Mucosa of descending colon (tissue), 3 donors: ENCODE measurements around the gene CA6. TPM values are rescaled to one million over a fixed set of nuclear protein-coding genes. Genes with fewer than 3 reads are reported as not detected.
"Not testable (repeated sequence)": the region's sequence is repeated elsewhere in the genome, so short reads cannot be mapped to it uniquely, and the experiment has no call there.

Experiments
- ATAC-seq: fragments of 200-7000 bp; cut with Tn5 transposase; one replicate; pipeline ENCODE4 v1.9.1; 2020; ENCODE audit warnings: mild to moderate bottlenecking, moderate library complexity
- DNase-seq, 3 donors: peaks; one replicate each; pipeline ENCODE4 v3.0.0-alpha.2; 2020
- H3K36me3 ChIP-seq: fragments of 200-600 bp; one replicate; pipeline ENCODE4 v1.8.0; 2021; ENCODE audit warnings: low read depth, mild to moderate bottlenecking
- H3K4me1 ChIP-seq: fragments of 200-600 bp; one replicate; pipeline ENCODE4 v1.8.0; 2021; ENCODE audit warnings: low read depth, mild to moderate bottlenecking
- H3K4me3 ChIP-seq: fragments of 200-600 bp; one replicate; pipeline ENCODE4 v1.8.0; 2021; ENCODE audit warnings: mild to moderate bottlenecking
- H3K9me3 ChIP-seq: fragments of 200-600 bp; one replicate; pipeline ENCODE4 v1.8.0; 2021; ENCODE audit warnings: mild to moderate bottlenecking
- CTCF ChIP-seq: fragments of 200-600 bp; IDR thresholded peaks from one replicate; pipeline ENCODE4 v1.8.0; 2022; ENCODE audit warnings: antibody characterized with exemption, mild to moderate bottlenecking
- intact Hi-C, 2 donors: fragments of 100-400 bp; cut with DNase I in 1 of 2; cut with micrococcal nuclease in 1 of 2; formaldehyde crosslinking; loops; one replicate each; pipeline versions ENCODE4 v1.11.0 to v1.11.1; 2022; cut with DNase I, micrococcal nuclease
- long read RNA-seq, 2 donors: library from polyadenylated mRNA; unstranded; transcript quantifications; one replicate each; pipeline ENCODE4 v2.0.0, GENCODE V29; 2019 to 2021
- total RNA-seq, 3 donors: library from RNA; stranded (reverse); fragmentation: NEBNext Ultra II Directional in 2 of 3; extraction: Animal tissue kit (Norgen Biotek cat#: 25700) in 2 of 3; gene quantifications; one replicate each; pipeline versions ENCODE4 v1.2.1 to v1.2.4, GENCODE V29; 2021 to 2023
- donor health status: DM: no; HTN: no; CAD: no; lungs with moderate emphysema.
- donor health status: DM: no; HTN: no; CAD: no.
- donor health status: DM: no; HTN: yes; CAD: no.

Gene CA6
- not detected for total RNA-seq
- long read RNA-seq, donor 1 = 0 reads
- long read RNA-seq, donor 2 = 0 reads

GRCh38 chr1:8945568-8945967 lies at the start of gene CA6:
TSS of gene CA6 (plus strand) at chr1:8945868. CDS start at chr1:8945887, 19 bp downstream.
- DNase-seq = no peak
- intact Hi-C loops = no loop called here
- H3K4me3 ChIP-seq = no peak within 1 kb of the TSS
- no peaks in the 10 kb centered on the region for H3K4me1 ChIP-seq
- TF ChIP-seq CTCF = no peak
- H3K36me3 ChIP-seq = no peaks in the 10 kb centered on the region
- no peaks in the 10 kb centered on the region for H3K9me3 ChIP-seq
- ATAC-seq = no peak

DNA sequence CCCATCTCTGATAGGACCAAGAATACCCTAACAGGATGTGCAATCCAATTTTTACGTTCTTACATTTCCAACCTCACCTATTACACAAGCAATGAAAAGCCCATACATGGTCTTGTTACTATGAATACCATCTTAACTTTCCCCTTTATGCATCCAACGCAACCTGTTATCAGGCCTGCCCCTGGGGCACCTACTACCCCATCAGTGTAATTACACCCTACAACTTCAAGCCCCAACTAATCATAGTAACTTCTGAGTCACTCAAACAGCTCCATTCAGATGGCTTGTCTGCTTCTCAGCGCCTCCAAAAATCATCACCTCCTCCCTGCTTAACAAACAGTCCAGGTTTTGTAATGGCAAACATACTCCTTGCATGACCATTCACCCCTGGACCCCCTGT lies 48.9 kb upstream of the CA6 start:
- H3K4me3 ChIP-seq, H3K36me3 ChIP-seq, ATAC-seq, intact Hi-C loops, H3K9me3 ChIP-seq, DNase-seq, H3K4me1 ChIP-seq: not testable (repeated sequence)

DNA sequence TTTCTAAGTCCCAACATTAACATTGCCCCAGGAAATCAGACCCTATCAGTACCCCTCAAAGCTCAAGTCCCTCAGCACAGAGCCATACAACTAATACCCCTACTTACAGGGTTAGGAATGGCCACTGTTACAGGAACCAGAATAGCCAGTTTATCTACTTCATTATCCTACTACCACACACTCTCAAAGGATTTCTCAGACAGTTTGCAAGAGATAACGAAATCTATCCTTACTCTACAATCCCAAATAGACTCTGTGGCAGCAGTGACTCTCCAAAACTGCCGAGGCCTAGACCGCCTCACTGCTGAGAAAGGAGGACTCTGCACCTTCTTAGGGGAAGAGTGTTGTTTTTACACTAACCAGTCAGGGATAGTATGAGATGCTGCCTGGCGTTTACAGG lies 48.2 kb upstream of the CA6 start:
- intact Hi-C loops, H3K36me3 ChIP-seq, H3K4me1 ChIP-seq, ATAC-seq, H3K9me3 ChIP-seq, DNase-seq, H3K4me3 ChIP-seq: not testable (repeated sequence)

DNA sequence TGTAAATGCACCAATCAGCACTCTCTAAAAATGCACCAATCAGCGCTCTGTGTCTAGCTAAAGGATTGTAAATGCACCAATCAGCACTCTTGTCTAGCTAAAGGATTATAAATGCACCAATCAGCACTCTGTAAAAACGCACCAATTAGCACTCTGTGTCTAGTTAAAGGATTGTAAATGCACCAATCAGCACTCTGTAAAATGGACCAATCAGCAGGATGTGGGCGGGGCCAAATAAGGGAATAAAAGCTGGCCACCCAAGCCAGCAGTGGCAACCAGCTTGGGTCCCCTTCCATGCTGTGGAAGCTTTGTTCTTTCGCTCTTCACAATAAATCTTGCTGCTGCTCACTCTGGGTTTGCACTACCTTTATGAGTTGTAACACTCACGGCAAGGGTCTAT lies 47.2 kb upstream of the CA6 start:
- intact Hi-C loops, H3K36me3 ChIP-seq, ATAC-seq, H3K9me3 ChIP-seq, H3K4me3 ChIP-seq, DNase-seq, H3K4me1 ChIP-seq: not testable (repeated sequence)

DNA sequence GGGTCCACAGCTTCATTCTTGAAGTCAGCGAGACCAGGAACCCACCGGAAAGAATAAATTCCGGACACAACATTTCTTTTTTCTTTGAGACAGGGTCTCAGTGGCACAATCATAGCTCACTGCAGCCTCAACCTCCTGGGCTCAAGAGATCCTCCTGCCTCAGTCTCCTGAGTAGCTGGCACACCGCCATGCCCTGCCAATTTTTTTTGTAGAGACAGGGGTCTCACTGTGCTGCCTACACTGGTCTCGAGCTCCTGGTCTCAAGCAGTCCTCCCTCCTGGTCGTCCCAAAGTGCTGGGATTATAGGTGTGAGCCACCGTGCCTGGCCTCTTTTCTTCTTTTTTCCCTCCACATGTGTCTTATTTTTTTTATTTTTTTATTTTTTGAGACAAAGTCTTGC lies 46.6 kb upstream of the CA6 start:
- H3K4me1 ChIP-seq = no peaks in the 10 kb centered on the region
- H3K9me3 ChIP-seq = no peaks in the 10 kb centered on the region
- intact Hi-C loops = no loop called here
- TF ChIP-seq CTCF = no peak
- no peak overlapping the region for H3K4me3 ChIP-seq
- ATAC-seq (no peak), DNase-seq (no peak)
- no peaks in the 10 kb centered on the region for H3K36me3 ChIP-seq

DNA sequence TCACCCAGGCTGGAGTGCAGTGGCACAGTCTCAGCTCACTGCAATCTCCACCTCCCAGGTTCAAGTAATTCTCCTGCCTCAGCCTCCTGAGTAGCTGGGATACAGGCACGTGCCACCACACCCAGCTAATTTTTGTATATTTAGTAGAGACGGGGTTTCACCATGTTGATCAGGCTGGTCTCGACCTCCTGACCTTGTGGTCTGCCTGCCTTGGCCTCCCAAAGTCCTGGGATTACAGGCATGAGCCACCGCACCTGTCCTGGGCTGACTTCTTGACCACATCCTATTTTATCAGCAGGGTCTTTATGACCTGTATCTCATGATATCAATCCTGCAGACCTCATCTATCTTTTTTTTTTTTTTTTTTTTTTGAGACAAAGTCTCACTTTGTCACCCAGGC lies 45.0 kb upstream of the CA6 start:
- intact Hi-C loops, ATAC-seq, H3K9me3 ChIP-seq, H3K4me1 ChIP-seq, DNase-seq, H3K4me3 ChIP-seq, H3K36me3 ChIP-seq: not testable (repeated sequence)

DNA sequence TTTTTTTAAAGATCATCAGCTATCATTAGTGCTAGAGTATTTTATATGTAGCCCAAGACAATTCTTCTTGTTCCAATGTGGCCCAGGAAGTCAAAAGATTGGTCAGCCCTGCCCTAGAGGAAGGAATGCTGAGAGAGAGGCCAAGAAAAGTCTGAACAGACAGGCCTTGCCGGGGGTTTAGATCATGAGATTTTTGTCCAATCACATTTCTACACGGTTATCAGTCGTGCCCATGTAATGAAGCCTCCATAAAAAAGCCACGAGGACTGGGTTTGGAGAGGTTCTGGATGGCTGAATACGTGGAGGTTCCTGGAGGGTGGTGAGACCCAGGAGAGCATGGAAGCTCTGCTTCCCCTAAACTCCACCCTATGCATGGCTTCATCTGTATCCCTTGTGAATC lies 42.9 kb upstream of the CA6 start:
- intact Hi-C loops = no loop called here
- no peak for TF ChIP-seq CTCF
- H3K4me3 ChIP-seq = no peak overlapping the region

GRCh38 chr1:8903410-8903809 lies 42.3 kb upstream of the CA6 start:
- Histone ChIP-seq H3K4me1 (no peaks in the 10 kb centered on the region), H3K4me3 (no peak overlapping the region), H3K9me3 (no peaks in the 10 kb centered on the region), H3K36me3 (no peaks in the 10 kb centered on the region)
- TF ChIP-seq CTCF = no peak
- intact Hi-C loops = no loop called here
- ATAC-seq (no peak), DNase-seq (no peak)

More for the DNA sequence above, 42.9 kb upstream of the CA6 start:
- DNase-seq (no peak), ATAC-seq (no peak)
- Histone ChIP-seq H3K9me3 (no peaks in the 10 kb centered on the region), H3K36me3 (no peaks in the 10 kb centered on the region), H3K4me1 (no peaks in the 10 kb centered on the region)
